HG03457 (cell line): ENCODE measurements around the gene LTF.

ENCODE experiments used
- ATAC-seq: cut with Tn5 transposase; IDR thresholded peaks from one replicate; pipeline ENCODE4 v1.9.1; 2021; ENCODE audit warnings: moderate number of reproducible peaks; ENCODE audit not compliant: unreplicated experiment

LTF gene

DNA sequence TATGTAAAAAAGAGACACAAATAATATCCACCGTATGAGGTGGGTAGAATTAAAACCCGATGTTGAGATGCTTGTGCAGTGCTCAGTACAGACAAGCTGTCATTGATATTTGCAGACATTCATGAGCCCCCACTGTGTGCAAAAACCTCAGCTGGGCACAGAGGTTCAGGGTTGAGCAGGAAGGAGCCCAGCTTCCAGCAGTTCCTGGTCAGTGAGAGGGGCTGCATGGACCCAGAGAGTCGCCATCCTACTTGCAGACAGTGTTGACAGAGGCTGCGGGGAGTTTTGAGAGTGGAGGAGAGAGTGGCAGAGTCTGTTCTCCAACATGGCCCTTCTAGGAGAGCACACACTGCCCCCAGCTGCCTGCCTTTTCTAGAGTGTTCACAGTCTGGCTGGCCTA lies 6.1 kb upstream of the LTF start:
- ATAC-seq, result no peak

DNA sequence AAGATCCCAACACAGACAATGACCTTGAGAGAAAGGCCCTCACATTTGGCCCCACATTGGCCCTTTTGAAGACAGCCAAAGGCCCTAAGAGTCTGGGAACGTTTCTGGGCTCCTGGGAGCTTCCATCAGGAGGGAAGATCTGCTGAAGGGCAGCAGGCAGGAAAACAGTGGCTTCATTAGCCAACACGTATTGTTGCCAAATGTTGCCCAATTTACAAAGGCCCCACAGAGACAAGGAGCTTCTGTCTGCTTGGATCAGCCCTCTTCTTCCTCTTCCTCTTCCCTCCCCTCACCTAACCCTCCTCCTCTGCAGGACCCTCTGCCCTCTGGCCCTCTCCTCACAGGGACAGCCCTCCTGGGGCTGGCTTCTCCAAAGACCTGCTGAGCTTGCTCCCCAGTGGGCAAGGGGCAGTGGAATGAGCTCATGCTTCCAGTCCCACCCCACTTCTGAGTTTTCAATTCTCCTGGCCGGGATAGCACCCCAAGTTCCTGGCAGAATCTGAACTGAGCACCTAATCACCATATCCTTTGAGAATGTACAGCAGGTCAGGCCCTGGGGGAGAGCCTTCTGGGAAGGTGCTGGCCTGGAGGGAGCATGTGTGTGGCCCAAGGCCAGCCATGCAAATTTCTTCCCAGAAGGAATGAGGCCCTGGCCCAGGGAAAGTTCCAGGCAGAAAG lies 5.1 kb upstream of the LTF start:
- no peak for ATAC-seq

GRCh38 chr3:46468753-46469600 lies 4.3 kb upstream of the LTF start:
- ATAC-seq, result no peak

GRCh38 chr3:46467562-46467961 lies 2.9 kb upstream of the LTF start:
- no peak for ATAC-seq

DNA sequence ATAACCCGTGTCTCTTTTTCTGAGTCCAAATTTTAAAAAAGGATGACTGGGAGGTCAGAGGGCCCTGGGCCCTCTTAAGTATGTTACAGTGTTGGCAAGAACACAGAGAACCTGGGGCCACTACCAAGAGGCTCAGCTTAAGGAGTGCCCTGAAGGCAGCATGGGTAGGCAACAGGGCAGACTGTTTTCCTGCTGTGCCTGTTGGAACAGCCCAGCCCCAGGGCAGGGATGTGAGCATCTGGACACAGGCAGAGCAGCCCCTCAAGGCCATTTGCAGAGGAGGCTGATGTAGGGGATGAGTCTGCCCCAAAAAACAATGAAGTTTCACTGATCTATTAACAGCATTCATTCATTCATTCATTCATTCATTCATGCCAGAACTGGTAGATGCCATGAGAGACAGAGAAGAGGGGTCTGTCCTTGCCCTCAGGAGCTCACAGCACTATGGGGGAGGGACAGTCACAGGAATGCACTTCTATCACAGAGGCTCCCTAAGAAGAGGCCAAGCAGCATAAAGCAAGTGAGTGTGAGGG lies 2.2 kb upstream of the LTF start:
- ATAC-seq, result no peak

DNA sequence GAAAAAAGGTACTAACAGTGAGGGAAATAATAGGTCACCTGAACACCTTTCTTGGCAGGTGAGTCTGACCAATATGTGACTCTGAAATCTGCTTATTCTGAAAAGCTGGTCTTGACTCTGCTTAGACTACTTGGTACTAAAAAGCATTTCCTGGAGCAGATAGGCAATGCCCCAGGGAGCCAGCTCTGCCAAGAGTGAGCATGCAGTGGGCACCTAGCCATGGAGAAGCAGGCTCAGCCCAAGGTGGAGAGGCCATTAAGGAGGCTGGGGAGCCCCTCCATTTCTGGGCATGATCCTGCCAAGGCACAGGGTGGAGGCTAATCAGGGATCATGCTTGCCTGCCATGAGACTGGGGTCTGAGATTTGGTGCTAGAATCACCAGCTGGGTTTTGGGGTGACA lies 1.6 kb upstream of the LTF start:
- no peak for ATAC-seq

DNA sequence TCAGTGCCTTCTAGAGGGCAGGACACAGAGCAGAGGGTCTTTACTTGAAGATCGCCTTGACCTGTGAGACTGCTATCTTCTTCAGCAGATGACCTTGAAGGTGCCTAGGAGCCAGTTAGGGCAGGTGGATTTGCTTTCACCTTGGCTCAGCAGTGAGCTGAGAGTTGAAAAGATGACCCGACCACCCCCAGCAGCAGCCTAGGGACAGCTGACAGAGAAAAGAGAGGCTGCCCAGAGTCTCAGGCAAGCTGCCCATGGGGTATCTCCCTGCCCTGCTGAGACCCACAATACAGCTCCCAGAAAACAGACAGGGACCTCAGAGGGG lies 453 bp upstream of the LTF start:
- no peak for ATAC-seq

DNA sequence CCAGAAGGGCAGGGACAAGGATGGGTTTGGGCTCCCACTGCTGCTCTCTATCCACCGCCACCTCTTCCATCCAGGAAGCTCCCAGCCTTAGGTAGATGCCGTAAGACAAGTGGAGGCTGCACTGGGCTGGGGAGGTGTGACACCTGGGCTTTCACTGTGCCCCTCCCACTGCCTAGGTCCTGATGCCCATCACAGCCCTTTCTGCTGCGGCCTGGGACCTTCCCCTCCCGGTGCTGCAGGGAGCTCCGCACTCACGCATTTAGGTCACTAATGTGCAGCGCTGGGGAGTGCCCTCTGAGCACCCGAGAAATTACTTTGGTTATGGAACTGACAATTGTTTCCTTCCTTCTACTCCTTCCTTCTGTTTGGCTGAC lies 850 bp downstream of the LTF start:
- no peak for ATAC-seq

- no peak for ATAC-seq
These were observed 1.4 kb downstream of the LTF start for GRCh38 chr3:46463120-46463867.

GRCh38 chr3:46462511-46462910 lies 2.2 kb downstream of the LTF start:
- no peak for ATAC-seq

DNA sequence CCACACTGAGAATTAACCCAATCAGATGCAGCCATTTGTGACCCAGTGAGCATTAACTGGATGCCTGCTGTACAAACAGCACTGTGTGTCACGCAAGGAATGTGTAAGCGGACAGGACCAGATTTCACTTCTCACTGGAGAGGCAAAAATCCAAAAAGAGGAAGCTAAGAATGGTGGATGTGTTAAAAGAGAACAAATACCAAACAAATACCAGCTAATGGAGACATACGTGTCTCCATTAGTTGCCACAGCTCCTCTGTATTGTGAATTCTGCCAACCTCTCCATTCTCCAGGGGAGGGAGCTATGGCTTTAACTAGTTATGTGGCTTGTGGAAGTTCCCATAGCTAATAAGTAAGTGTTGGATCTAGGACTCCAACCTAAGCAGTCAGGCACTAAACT lies 2.6 kb downstream of the LTF start:
- ATAC-seq, result no peak

GRCh38 chr3:46460051-46460450 lies 4.7 kb downstream of the LTF start:
- no peak for ATAC-seq

- ATAC-seq, result no peak
These were observed 8.6 kb downstream of the LTF start for GRCh38 chr3:46456118-46456517.

DNA sequence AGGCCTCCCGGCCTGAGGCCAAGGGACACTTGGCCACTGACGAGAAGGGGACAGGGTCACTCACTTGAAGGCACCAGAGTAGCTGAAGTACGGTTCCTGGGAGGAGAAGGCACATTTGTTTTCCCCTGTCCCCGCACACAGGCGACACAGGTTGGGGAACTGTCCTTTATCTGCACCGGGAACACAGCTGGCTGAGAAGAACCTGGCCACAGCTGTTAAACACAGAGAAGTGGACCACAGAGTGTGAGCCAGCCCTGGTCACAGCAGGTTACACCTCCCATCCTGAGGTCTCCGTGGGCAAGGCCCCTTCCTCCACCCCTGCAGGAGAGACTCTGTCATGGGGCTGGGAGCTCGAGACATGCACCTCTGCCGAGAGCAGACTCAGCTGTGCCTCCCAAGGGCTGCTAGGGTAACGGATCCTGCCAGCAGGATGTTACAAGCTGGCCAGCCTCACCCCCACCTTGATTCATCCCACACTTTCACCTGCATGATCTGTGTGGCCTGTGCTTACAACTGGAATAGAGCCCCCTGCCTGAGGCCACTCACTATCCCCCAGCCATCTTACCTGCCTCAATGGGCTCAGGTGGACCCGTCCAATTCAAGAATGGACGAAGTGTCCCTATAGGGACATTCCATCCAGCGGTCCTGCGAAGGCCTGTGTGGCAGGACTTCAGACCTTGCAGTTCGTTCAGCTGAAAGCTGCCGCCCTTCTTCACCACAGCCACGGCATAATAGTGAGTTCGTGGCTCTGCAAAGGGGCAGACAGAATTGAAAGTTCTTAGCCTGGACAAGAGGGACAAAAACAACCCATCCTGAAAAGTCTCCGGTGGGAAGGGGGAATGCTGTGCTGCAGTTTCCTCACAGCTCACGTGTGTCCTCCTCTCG lies 9.2 kb downstream of the LTF start:
- no peak for ATAC-seq

GRCh38 chr3:46454606-46455005 lies 10.1 kb downstream of the LTF start:
- no peak for ATAC-seq

GRCh38 chr3:46454209-46454595 lies 10.5 kb downstream of the LTF start:
- no peak for ATAC-seq

- ATAC-seq, result no peak
These were observed 11.0 kb downstream of the LTF start for GRCh38 chr3:46453526-46454208.

- no peak for ATAC-seq
These were observed 14.8 kb downstream of the LTF start for GRCh38 chr3:46449755-46450552.

DNA sequence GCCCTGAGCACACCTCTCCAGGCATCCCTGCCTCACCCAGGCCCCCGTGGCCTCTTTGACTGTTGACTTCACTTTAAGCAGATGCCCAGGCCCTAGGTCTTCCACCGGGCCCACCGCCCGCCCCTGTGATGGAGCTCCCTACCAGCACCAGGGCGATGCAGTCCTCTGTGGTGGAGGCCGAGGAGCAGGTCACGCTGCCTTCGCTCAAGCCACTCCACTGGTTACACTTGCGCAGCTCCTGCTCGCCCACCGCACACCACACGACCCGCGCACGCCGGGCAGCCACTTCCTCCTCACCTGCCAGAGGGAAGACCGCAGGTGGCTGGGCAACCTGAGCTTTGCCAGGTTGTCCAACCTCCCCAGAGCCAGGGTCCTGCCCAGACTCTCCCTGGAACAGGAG lies 16.0 kb downstream of the LTF start:
- no peak for ATAC-seq
